ENCODE measurements around the gene CGNL1. TPM values are rescaled to one million over a fixed set of nuclear protein-coding genes. Genes with fewer than 3 reads are reported as not detected.

Gene CGNL1
- polyA plus RNA-seq, 3 donors: 69.8 to 72.5 (median 70.8) TPM

GRCh38 chr15:57557810-57558209 lies 181.5 kb downstream of the CGNL1 start:
- DNase-seq (ENCODE audit: low read depth in 3 of 3, low spot score in 2 of 3): no peak

DNA sequence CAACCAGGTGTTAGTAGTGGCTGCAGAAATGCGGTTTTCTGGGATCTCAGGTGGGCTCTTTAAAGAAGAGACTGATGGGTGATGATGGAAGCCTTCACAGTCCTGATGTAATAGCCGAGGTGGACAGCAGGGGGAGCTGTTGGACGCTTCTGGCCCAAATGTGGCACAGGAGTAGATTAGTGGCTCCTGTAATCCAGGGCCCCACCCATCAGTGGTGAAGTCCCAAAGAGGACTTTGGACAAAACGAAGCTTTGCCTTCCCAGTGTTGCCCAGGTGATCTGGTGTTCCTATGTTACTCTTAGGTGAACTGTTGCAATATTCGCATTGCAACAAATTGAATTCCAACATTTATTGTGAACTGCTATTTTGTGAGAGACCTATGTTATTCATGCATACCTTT lies 183.6 kb downstream of the CGNL1 start:
- DNase-seq (ENCODE audit: low read depth in 3 of 3, low spot score in 2 of 3): no peak

GRCh38 chr15:57561041-57561711 lies 184.9 kb downstream of the CGNL1 start:
- peak in 1 of 3 donors; percentile 63 for DNase-seq (ENCODE audit: low read depth in 3 of 3, low spot score in 2 of 3)

GRCh38 chr15:57562196-57562769 lies 186.0 kb downstream of the CGNL1 start:
- no peak for DNase-seq (ENCODE audit: low read depth in 3 of 3, low spot score in 2 of 3)

DNA sequence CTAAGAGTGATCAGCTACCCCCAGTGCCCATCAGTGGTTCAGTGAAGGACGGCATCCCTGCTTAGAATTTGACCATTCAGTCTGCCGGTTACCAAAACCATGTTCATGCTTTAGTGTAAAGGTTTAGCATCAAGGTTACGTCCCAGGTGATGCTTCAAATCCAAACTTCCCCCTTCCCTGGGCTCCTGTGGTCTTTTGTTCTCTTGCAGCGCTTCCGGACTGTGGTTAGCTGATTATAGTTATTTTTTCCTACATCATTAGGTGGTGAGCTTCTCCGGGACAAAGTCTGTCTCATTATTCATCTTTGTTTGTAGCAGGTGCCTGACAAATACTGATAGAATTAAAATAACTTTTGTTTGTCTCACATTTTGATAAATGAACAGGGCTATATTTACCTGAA lies 187.1 kb downstream of the CGNL1 start:
- no peak for DNase-seq (ENCODE audit: low read depth in 3 of 3, low spot score in 2 of 3)

DNA sequence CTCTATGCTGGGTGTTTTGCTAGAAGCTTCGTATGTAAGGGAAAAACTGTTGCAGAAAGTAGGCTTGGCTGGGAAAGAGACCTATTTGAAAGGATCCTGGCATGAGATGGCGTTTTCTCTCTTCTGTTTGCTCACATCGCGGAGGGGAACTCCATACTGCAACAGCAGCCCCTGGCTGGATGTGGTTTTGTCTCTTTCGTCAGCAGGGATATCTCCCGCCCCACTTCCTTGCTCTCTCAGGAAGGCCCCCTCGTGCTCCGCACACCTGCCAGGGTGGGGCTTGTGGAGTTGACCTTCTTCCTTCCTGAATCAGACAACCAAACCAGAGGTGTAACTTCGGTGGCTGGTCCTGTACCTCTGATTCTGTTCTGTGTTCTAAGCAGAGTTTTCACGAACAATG lies 189.0 kb downstream of the CGNL1 start:
- no peak for DNase-seq (ENCODE audit: low read depth in 3 of 3, low spot score in 2 of 3)

GRCh38 chr15:57566834-57567233 lies 190.5 kb downstream of the CGNL1 start:
- DNase-seq (ENCODE audit: low read depth in 3 of 3, low spot score in 2 of 3): no peak

DNA sequence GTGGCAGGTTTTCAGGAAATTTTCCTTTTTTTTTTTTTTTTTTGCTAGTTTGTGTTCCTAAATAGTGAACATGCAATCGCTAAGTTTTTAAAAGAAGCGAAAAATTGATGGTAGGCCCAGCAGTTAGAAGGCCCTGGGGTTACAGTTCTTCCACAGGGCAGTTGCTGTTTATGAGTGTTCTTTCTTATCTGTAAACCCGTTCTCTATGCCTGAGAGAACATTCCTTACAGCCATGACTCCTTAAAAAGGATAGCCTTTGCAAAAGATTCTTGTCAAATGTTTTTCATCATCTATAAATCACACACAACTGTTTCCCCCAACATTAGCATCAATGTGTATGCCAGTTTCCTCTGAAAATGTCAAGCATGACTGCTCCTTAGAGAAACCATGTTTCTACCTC lies 191.6 kb downstream of the CGNL1 start:
- DNase-seq (ENCODE audit: low read depth in 3 of 3, low spot score in 2 of 3): no peak

DNA sequence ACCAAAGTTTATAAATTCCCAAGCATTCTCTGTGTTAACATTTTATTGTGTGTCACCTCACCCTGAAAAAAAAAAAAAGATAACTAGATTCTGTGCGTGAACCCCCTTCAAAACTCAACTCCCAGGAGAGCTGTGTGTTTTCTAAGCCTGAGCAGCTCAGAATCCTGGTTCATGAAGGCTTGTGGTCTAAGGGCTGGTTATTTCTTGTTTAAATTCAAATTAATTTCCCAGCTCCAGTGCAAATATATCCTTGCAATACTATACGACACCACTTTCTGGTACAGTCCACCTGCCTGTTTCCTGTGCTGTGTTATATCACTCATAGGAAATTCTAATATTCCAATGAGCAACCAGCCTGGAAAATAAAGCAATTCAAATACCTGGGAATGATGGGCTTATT lies 192.0 kb downstream of the CGNL1 start:
- no peak for DNase-seq (ENCODE audit: low read depth in 3 of 3, low spot score in 2 of 3)

DNA sequence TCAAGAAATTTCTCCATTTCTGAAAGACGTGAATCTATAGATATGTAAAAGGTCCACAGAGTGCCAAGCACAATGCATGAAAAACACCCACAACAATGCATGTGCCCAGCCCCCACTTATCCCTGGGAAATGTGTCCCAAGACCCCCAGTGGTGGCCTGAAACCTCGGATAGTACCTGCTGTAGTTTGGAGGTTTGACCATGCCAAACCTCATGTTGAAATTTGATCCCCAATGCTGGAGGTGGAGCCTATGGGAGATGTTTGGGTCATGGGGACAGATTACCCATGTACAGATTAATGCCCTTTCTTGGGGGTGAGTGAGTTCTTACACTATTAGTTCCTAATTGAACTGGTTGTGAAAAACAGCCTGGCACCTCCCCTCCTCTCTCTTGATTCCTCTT lies 194.0 kb downstream of the CGNL1 start:
- DNase-seq (ENCODE audit: low read depth in 3 of 3, low spot score in 2 of 3): no peak

- DNase-seq (ENCODE audit: low read depth in 3 of 3, low spot score in 2 of 3): no peak
These were observed 194.7 kb downstream of the CGNL1 start for GRCh38 chr15:57570994-57571393.

DNA sequence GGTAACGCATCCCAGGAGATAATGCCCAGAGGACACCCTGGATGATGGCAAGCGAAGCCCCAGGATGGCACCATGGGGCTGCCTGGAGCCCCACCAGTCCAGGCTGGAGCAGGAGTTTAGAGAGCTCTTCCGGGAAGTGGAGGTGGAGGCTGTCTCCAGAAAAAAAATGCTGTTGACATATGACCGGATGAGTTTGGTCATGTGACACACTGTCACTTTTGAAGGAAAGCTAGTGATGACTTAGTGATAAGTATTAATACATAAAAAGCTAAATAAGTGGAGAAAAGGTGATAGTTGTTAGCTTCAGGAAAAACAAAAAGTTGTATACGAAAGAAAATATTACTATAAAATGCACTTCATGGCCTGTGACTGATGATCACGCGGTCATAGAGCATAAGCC lies 195.4 kb downstream of the CGNL1 start:
- DNase-seq (ENCODE audit: low read depth in 3 of 3, low spot score in 2 of 3): no peak

GRCh38 chr15:57572468-57572867 lies 196.2 kb downstream of the CGNL1 start:
- no peak for DNase-seq (ENCODE audit: low read depth in 3 of 3, low spot score in 2 of 3)

DNA sequence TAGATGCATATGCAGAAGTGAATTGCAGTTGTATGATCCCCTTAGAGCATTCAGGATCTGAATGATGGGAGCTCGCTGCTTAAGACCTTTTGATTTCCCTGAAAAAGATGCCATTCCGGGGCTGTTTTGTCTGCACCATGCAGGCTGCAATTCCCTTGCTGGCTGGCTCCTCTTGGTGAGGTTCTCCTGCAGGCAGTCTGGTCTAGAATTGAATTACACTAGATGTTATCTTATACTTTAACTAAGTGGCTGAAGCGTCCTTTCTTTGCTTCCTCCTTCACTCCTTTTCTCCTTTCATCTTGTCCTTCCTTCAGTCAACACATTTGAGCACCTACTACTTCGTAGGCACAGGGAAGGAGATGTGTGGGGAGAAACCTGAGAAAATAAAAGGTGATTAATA lies 196.8 kb downstream of the CGNL1 start:
- no peak for DNase-seq (ENCODE audit: low read depth in 3 of 3, low spot score in 2 of 3)

GRCh38 chr15:57575363-57575762 lies 199.1 kb downstream of the CGNL1 start:
- DNase-seq (ENCODE audit: low read depth in 3 of 3, low spot score in 2 of 3): no peak

DNA sequence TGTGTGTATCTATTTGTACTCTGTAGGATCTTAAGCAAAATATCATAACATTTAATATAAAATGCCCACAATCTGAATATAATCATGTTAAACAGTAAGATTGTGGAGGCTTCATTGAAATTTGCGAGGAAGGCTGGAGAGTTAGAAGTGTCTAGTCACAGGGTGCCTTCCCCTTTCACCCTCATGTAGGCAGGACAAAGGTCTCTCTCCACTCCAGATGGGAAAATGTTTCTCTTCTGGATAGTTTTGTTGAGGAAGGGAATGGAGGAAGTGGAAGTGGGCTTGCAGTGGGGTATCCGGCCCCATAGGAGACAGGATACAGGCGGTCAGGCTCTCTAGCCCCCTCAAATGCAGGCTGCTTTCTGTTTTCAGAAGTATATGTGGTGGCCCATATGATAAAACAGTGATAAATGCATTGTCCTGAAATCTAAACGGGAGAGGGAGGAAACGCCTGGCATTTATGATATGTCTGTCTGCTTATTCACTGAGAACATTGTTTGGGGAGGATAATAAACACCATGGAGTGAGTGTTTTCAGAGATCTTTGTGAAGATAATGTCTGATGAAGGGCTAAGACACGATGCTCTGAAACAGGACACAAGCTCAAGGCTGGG lies 202.1 kb downstream of the CGNL1 start:
- no peak for DNase-seq (ENCODE audit: low read depth in 3 of 3, low spot score in 2 of 3)

- no peak for DNase-seq (ENCODE audit: low read depth in 3 of 3, low spot score in 2 of 3)
These were observed 204.1 kb downstream of the CGNL1 start for GRCh38 chr15:57580428-57580827.

GRCh38 chr15:57580866-57581265 lies 204.6 kb downstream of the CGNL1 start:
- no peak for DNase-seq (ENCODE audit: low read depth in 3 of 3, low spot score in 2 of 3)

DNA sequence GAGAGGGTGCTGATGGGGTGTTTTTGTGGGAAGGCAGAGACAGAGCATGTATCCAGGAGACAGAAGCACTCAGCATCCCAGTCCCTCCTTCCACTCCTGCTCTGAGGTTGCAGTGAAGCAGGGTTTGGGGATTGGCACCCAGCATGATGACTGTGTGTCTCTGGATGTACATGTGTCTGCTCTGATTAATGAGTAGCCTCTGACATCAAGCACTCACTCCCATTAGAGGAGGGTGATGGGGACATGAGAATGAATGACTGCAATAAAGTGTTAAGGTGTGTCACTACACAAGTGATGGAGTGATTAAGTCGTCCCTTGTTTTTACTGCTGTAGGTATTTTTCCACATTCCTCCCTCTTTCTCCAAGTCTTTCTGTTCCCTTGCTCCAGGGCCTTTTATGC lies 205.8 kb downstream of the CGNL1 start:
- no peak for DNase-seq (ENCODE audit: low read depth in 3 of 3, low spot score in 2 of 3)

DNA sequence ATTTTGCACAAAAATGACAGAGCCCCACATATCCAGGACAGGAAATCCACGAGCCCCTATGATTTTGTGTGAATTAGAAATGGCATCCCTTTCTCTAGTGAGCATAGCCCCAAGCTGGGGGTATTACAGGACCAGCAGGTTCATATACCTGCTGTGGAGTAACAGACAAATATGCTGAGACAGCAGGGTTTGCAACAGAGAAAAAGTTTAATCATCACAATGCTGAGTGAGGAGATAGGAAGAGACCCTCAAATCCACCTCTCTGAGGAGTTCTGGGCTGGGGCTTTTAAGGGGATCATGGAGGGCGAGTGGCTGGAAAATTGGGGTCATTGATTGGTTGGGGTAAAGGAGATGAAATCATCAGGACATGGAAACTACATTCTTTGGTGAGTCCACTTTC lies 207.0 kb downstream of the CGNL1 start:
- DNase-seq (ENCODE audit: low read depth in 3 of 3, low spot score in 2 of 3): no peak

DNA sequence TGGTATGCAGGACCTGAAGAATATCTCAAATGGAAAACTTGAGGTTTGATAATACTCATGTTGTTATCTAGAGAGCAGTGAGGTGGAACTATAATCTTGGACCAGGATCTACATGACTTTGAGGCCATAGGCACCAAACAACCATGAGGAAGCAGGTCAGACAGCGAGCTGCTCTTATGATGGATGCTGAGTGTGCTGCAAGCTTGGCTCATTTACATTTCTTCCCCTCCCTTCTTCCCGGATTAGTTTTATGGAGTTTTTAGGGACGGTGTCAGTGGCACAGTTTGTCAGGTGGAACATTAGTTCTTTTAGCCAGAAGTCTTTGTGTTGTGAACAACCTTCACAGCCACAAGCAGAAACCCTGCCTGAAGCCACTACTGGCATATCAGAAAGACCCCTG lies 207.4 kb downstream of the CGNL1 start:
- no peak for DNase-seq (ENCODE audit: low read depth in 3 of 3, low spot score in 2 of 3)

GRCh38 chr15:57586661-57587424 lies 210.5 kb downstream of the CGNL1 start:
- no peak for DNase-seq (ENCODE audit: low read depth in 3 of 3, low spot score in 2 of 3)

All from right renal cortex interstitium (tissue), 3 donors.